HEK293 (cell line): ENCODE measurements around the gene NOC2L.

ENCODE experiments used
- CTCF ChIA-PET: fragments of 350-600 bp; formaldehyde crosslinking; extraction: SDS; loops from one replicate; lab custom pipeline; 2021; ENCODE audit warnings: antibody characterized with exemption; lab: Yijun Ruan, JAX
- POLR2A ChIA-PET: fragments of 300-600 bp; formaldehyde crosslinking; extraction: SDS; loops from one replicate; lab custom pipeline; 2020; ENCODE audit warnings: antibody characterized with exemption, inconsistent platforms; lab: Yijun Ruan, JAX
- H3K27ac ChIP-seq: fragments of 200-500 bp; sonication (Bioruptor generic); 2 replicates; pipeline ENCODE4 v1.5.1; 2014; ENCODE audit warnings: low read depth, low read length, control low read depth, inconsistent platforms; ENCODE audit errors: extremely low read depth
- H3K36me3 ChIP-seq, 2 experiments: fragments of 200-500 bp in 1 of 2; sonication (Bioruptor generic) in 1 of 2; 1 replicate in 1 of 2; 2 replicates in 1 of 2; pipeline ENCODE4 v1.5.1; 2014 to 2017; ENCODE audit warnings: inconsistent platforms in 2 of 2, low read length in 2 of 2; ENCODE audit not compliant: control insufficient read depth in 2 of 2, insufficient read depth in 1 of 2
- H3K4me1 ChIP-seq: fragments of 200-500 bp; sonication (Bioruptor generic); 2 replicates; pipeline ENCODE4 v1.5.1; 2014; ENCODE audit warnings: mild to moderate bottlenecking, low read length, inconsistent platforms; ENCODE audit not compliant: control insufficient read depth, insufficient read depth
- H3K4me3 ChIP-seq: 2 replicates; pipeline ENCODE4 v1.5.1; 2011; ENCODE audit warnings: low read depth, mild to moderate bottlenecking, control low read depth, low read length, moderate library complexity
- H3K9me3 ChIP-seq: fragments of 200-500 bp; sonication (Bioruptor generic); 2 replicates; pipeline ENCODE4 v1.5.1; 2014; ENCODE audit warnings: low read depth, low read length, inconsistent platforms; ENCODE audit not compliant: control insufficient read depth, insufficient read depth
- BCL11B ChIP-seq: fragments of 450-650 bp; formaldehyde crosslinking; IDR thresholded peaks from 2 replicates; pipeline ENCODE4 v1.5.1; 2016; ENCODE audit warnings: low read depth, missing biosample characterization, missing genetic modification characterization
- GLIS2 ChIP-seq: fragments of 450-650 bp; formaldehyde crosslinking; IDR thresholded peaks from 2 replicates; pipeline ENCODE4 v1.5.1; 2016; ENCODE audit warnings: missing biosample characterization, missing genetic modification characterization
- KLF9 ChIP-seq: fragments of 450-650 bp; formaldehyde crosslinking; IDR thresholded peaks from 2 replicates; pipeline ENCODE4 v1.5.1; 2016; ENCODE audit warnings: missing biosample characterization, missing genetic modification characterization, low read depth
- MEIS1 ChIP-seq: sonication (generic); formaldehyde crosslinking; IDR thresholded peaks from 2 replicates; pipeline ENCODE4 v1.8.1; 2022; ENCODE audit warnings: missing genetic modification reagents, mild to moderate bottlenecking, borderline replicate concordance
- RBAK ChIP-seq: fragments of 450-650 bp; formaldehyde crosslinking; IDR thresholded peaks from 2 replicates; pipeline ENCODE4 v1.5.1; 2016; ENCODE audit warnings: missing biosample characterization, missing genetic modification characterization
- SALL2 ChIP-seq: fragments of 450-650 bp; formaldehyde crosslinking; IDR thresholded peaks from 2 replicates; pipeline ENCODE4 v1.5.0; 2017; ENCODE audit warnings: missing biosample characterization, mild to moderate bottlenecking, missing genetic modification characterization, borderline replicate concordance
- SCRT1 ChIP-seq: fragments of 450-650 bp; formaldehyde crosslinking; IDR thresholded peaks from 2 replicates; pipeline ENCODE4 v1.5.1; 2016; ENCODE audit warnings: missing biosample characterization, missing genetic modification characterization, borderline replicate concordance
- WT1 ChIP-seq: fragments of 450-650 bp; formaldehyde crosslinking; IDR thresholded peaks from 2 replicates; pipeline ENCODE4 v1.5.1; 2016; ENCODE audit warnings: missing biosample characterization, missing genetic modification characterization
- ZBTB10 ChIP-seq: fragments of 450-650 bp; formaldehyde crosslinking; IDR thresholded peaks from 2 replicates; pipeline ENCODE4 v1.5.1; 2016; ENCODE audit warnings: missing biosample characterization, missing genetic modification characterization
- ZBTB21 ChIP-seq: fragments of 450-650 bp; formaldehyde crosslinking; IDR thresholded peaks from 2 replicates; pipeline ENCODE4 v1.5.1; 2017; ENCODE audit warnings: missing biosample characterization, missing genetic modification characterization
- ZBTB26 ChIP-seq: fragments of 450-650 bp; formaldehyde crosslinking; optimal IDR thresholded peaks from 2 replicates; pipeline ENCODE3; 2016; ENCODE audit warnings: missing biosample characterization, mild to moderate bottlenecking, missing genetic modification characterization
- ZBTB48 ChIP-seq: fragments of 450-650 bp; formaldehyde crosslinking; IDR thresholded peaks from 2 replicates; pipeline ENCODE4 v1.5.1; 2016; ENCODE audit warnings: missing biosample characterization, missing genetic modification characterization
- ZFP41 ChIP-seq: fragments of 450-650 bp; formaldehyde crosslinking; IDR thresholded peaks from 2 replicates; pipeline ENCODE4 v1.5.1; 2016; ENCODE audit warnings: missing biosample characterization, missing genetic modification characterization, borderline replicate concordance
- ZNF184 ChIP-seq: fragments of 450-650 bp; IDR thresholded peaks from 2 replicates; pipeline ENCODE4 v1.5.1; 2018; ENCODE audit warnings: missing biosample characterization, mild to moderate bottlenecking, missing genetic modification characterization
- ZNF214 ChIP-seq: fragments of 450-650 bp; formaldehyde crosslinking; IDR thresholded peaks from 2 replicates; pipeline ENCODE4 v1.5.1; 2017; ENCODE audit warnings: missing biosample characterization, mild to moderate bottlenecking, missing genetic modification characterization, borderline replicate concordance
- ZNF266 ChIP-seq: fragments of 450-650 bp; formaldehyde crosslinking; IDR thresholded peaks from 2 replicates; pipeline ENCODE4 v1.5.1; 2016; ENCODE audit warnings: missing biosample characterization, missing genetic modification characterization, low read depth
- ZNF302 ChIP-seq: fragments of 450-650 bp; formaldehyde crosslinking; IDR thresholded peaks from 2 replicates; pipeline ENCODE4 v1.5.1; 2016; ENCODE audit warnings: missing biosample characterization, missing genetic modification characterization, low read depth
- ZNF335 ChIP-seq: fragments of 450-650 bp; formaldehyde crosslinking; conservative IDR thresholded peaks from 2 replicates; pipeline ENCODE4 v1.5.1; 2016; ENCODE audit warnings: missing biosample characterization, missing genetic modification characterization
- ZNF423 ChIP-seq: fragments of 450-650 bp; formaldehyde crosslinking; IDR thresholded peaks from 2 replicates; pipeline ENCODE4 v1.5.1; 2016; ENCODE audit warnings: missing biosample characterization, missing genetic modification characterization
- ZNF433 ChIP-seq: fragments of 450-650 bp; formaldehyde crosslinking; IDR thresholded peaks from 2 replicates; pipeline ENCODE4 v1.5.1; 2016; ENCODE audit warnings: missing biosample characterization, missing genetic modification characterization, low read depth
- ZNF514 ChIP-seq: fragments of 450-650 bp; formaldehyde crosslinking; IDR thresholded peaks from 2 replicates; pipeline ENCODE4 v1.5.1; 2016; ENCODE audit warnings: missing biosample characterization, missing genetic modification characterization
- ZNF558 ChIP-seq: fragments of 450-650 bp; formaldehyde crosslinking; IDR thresholded peaks from 2 replicates; pipeline ENCODE4 v1.5.1; 2016; ENCODE audit warnings: missing biosample characterization, missing genetic modification characterization
- ZNF585B ChIP-seq: fragments of 450-650 bp; formaldehyde crosslinking; IDR thresholded peaks from 2 replicates; pipeline ENCODE4 v1.5.1; 2016; ENCODE audit warnings: missing biosample characterization, missing genetic modification characterization
- ZNF626 ChIP-seq: fragments of 450-650 bp; sonication (Bioruptor Pico); formaldehyde crosslinking; IDR thresholded peaks from 2 replicates; pipeline ENCODE4 v1.5.1; 2018; ENCODE audit warnings: missing biosample characterization, missing genetic modification characterization, inconsistent platforms
- ZNF645 ChIP-seq: fragments of 450-650 bp; formaldehyde crosslinking; IDR thresholded peaks from 2 replicates; pipeline ENCODE4; 2016; ENCODE audit warnings: missing biosample characterization, missing genetic modification characterization
- ZNF785 ChIP-seq: fragments of 450-650 bp; formaldehyde crosslinking; IDR thresholded peaks from 2 replicates; pipeline ENCODE4 v1.5.1; 2016; ENCODE audit warnings: missing biosample characterization, missing genetic modification characterization
- ZXDB ChIP-seq: fragments of 450-650 bp; formaldehyde crosslinking; IDR thresholded peaks from 2 replicates; pipeline ENCODE4 v1.5.1; 2016; ENCODE audit warnings: missing biosample characterization, missing genetic modification characterization

The NOC2L gene

GRCh38 chr1:938088-938683, 20.9 kb downstream of the NOC2L start (continued):
- no peak for TF ChIP-seq ZNF514 (tag by site-specific recombination)
- TF ChIP-seq ZNF423: peak; percentile 54; the same call in 1 of the 2 replicates
- no peak for TF ChIP-seq ZBTB48 (tag by site-specific recombination)
- no peak for TF ChIP-seq ZNF585B (tag by site-specific recombination)
- no peak for TF ChIP-seq MEIS1 (CRISPR knock-in tag)
- TF ChIP-seq ZNF785 (tag by site-specific recombination): no peak
- TF ChIP-seq WT1 (tag by site-specific recombination): peak; percentile 83
- no peak for TF ChIP-seq ZNF558
- TF ChIP-seq RBAK (tag by site-specific recombination): no peak
- no peak for TF ChIP-seq ZNF626 (tag by site-specific recombination)
- TF ChIP-seq ZNF184: no peak
- no peak for TF ChIP-seq ZFP41 (tag by site-specific recombination)

GRCh38 chr1:937521-937920, 21.5 kb downstream of the NOC2L start:
- no peaks in the 10 kb centered on the region for H3K9me3 ChIP-seq
- ChIA-PET POLR2A (interaction anchor here (1.4 to 9.4 kb wide), 4 partner anchors 7 to 19 kb away, joined by 6 to 111 read pairs (median 58); partner anchors contain the start of gene SAMD11), CTCF (interaction anchor here (0.7 to 3.0 kb wide), 7 partner anchors 9 to 185 kb away, joined by 3 to 17 read pairs (median 4); partner anchors contain the start of gene PLEKHN1)
- TF ChIP-seq BCL11B (tag by site-specific recombination): peak; percentile 13; the same call in 1 of the 2 replicates
- no peak for TF ChIP-seq ZBTB26
- peaks cover 0 to 19% of the 10 kb centered on the region in 2 experiments; a peak in 1 of 3 replicates for H3K36me3 ChIP-seq
- no peak overlapping the region for H3K4me3 ChIP-seq
- peak overlapping the region; percentile 98; the same call in 1 of the 2 replicates for H3K27ac ChIP-seq
- H3K4me1 ChIP-seq: peaks cover 50% of the 10 kb centered on the region

GRCh38 chr1:936348-937264, 22.4 kb downstream of the NOC2L start:
- POLR2A ChIA-PET: interaction anchor here (1.8 to 7.8 kb wide), 2 partner anchors 13 to 18 kb away, joined by 6 to 106 read pairs; no protein-coding TSS in a partner anchor
- H3K4me1 ChIP-seq: peaks cover 57% of the 10 kb centered on the region
- H3K4me3 ChIP-seq: no peak overlapping the region
- peak overlapping the region; percentile 96 for H3K27ac ChIP-seq
- H3K36me3 ChIP-seq: peaks cover 0 to 23% of the 10 kb centered on the region in 2 experiments; a peak in 1 of 3 replicates
- no peaks in the 10 kb centered on the region for H3K9me3 ChIP-seq
- CTCF ChIA-PET: interaction anchor here (0.7 to 2.9 kb wide), 3 partner anchors 10 to 186 kb away, joined by 3 to 8 read pairs (median 4); no protein-coding TSS in a partner anchor
- TF ChIP-seq ZBTB10 (tag by site-specific recombination) (peak; percentile 40; the same call in 1 of the 2 replicates), ZNF335 (0 out of 2 replicates have a peak, but pooled peaks have one; percentile 18), BCL11B (tag by site-specific recombination) (0 out of 2 replicates have a peak, but pooled peaks have one; percentile 14), SCRT1 (no peak), SALL2 (no peak), ZNF214 (tag by site-specific recombination) (no peak), ZNF558 (no peak), ZNF645 (tag by site-specific recombination) (no peak), ZNF302 (tag by site-specific recombination) (no peak), ZNF433 (tag by site-specific recombination) (no peak), ZXDB (tag by site-specific recombination) (no peak), ZBTB21 (no peak), ZNF266 (tag by site-specific recombination) (no peak), KLF9 (tag by site-specific recombination) (no peak), GLIS2 (tag by site-specific recombination) (peak; percentile 51; the same call in 1 of the 2 replicates)
